Hematopoietic multipotent progenitor cell treated with erythropoietin and hydrocortisone succinate and interleukin-3 and kit ligand, for 17 days (in vitro differentiated cells): Measurements from ENCODE around the gene SDK1.

Source experiments
- DNase-seq: peaks from one replicate; pipeline ENCODE4 v3.0.0-alpha.2; 2015; ENCODE audit warnings: low spot score

SDK1 gene

GRCh38 chr7:3591219-3591618, 290.2 kb downstream of the SDK1 start:
- DNase-seq: no peak

- no peak for DNase-seq
Measured at GRCh38 chr7:3591944-3592343, 290.9 kb downstream of the SDK1 start.

- DNase-seq: no peak
Measured at GRCh38 chr7:3592401-3593134, 291.5 kb downstream of the SDK1 start.

DNA sequence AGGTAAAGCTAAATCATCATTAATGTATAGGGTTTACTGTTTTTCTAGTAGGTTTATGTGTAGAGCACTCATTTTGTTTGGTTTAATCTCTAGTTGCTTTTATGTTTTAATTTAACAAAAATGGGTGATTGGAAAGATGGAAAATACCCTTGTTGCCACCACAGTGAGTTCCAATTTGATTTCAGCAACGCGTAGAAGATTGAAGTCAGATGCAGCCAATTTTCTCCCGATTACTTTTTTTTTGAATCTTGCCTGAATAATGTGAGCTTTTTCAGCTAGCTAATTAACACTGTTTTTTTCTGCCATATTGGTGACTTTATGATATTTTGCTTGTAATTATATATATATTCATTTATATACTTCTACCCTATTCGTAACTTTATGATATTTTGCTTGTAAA, 293.8 kb downstream of the SDK1 start:
- no peak for DNase-seq

- DNase-seq: no peak
Measured at GRCh38 chr7:3598854-3599253, 297.8 kb downstream of the SDK1 start.

DNA sequence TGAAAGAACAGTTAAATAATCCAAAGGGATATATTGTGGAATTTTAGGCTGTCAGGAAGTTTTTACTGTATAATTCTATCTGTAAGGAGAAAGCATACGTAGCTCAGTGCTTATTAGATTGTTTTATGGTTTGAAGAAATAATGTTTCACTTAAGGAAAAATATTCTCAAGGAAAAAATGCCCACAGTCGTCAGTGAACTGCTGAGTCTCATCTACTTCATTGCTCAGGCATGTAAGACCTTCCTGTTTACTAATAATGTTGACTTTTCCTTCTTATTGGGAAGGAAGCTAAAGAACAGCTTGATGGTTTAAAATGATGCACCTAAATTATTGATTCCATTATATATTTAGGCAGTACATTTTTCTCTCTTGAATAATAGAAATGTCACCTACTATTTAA, 304.2 kb downstream of the SDK1 start:
- DNase-seq: no peak

- no peak for DNase-seq
Measured at GRCh38 chr7:3606436-3606835, 305.4 kb downstream of the SDK1 start.

DNA sequence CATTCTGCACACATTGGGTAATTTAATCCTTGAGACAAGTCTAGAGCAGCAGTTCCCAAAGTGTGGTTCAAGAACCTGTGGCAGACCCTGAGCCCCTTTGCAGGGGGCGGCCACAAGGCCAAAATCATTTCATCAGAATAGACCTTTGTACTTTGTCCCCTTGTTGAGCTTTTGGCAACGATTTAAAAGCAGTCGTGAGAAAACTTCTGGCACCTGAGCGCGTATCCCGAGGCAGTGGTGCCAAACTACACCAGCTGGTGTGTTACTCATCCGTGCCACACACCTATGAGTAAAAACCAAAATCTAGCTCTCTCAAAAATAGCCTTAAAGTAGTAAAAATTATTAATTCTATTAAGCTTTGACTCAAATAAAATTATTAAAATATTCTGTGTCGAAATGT, 306.8 kb downstream of the SDK1 start:
- DNase-seq: no peak

- no peak for DNase-seq
Measured at GRCh38 chr7:3616306-3616705, 315.3 kb downstream of the SDK1 start.

DNA sequence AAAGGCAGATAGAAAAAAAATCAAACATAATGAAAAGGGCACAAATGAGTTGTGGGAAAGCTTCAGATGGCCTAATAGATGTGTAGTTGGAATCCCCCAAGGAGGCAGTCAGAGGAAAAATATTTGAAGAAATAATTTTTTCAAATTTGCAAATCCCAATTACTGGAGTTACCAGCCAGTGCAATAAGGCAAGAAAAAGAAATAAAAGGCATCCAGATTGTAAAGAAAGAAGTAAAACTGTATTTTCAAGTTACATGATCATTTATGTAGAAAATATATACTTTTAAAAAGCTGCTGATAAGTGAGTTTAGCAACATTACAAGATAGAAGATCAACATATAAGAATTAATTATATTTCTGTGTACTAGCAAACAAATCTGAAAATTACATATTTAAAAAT, 329.0 kb downstream of the SDK1 start:
- DNase-seq: no peak

DNA sequence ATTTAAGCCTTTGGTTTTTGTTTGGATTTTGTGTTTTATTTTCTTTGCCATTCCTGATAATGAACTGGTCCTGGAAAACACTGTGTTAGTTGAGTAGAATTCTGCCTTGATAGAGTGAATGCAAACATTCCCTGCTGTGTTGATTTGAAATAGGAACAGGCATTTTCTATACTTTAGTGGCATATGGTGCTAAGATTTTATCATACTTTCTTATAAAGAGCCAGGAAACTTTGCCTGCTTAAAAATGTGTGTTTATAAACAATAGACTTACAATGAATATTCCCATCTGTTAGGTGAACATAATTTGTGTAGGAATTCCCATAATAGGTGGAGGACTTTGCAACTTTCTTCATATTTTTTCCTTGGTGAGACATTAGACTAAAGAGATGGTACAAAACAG, 333.3 kb downstream of the SDK1 start:
- DNase-seq: no peak

DNA sequence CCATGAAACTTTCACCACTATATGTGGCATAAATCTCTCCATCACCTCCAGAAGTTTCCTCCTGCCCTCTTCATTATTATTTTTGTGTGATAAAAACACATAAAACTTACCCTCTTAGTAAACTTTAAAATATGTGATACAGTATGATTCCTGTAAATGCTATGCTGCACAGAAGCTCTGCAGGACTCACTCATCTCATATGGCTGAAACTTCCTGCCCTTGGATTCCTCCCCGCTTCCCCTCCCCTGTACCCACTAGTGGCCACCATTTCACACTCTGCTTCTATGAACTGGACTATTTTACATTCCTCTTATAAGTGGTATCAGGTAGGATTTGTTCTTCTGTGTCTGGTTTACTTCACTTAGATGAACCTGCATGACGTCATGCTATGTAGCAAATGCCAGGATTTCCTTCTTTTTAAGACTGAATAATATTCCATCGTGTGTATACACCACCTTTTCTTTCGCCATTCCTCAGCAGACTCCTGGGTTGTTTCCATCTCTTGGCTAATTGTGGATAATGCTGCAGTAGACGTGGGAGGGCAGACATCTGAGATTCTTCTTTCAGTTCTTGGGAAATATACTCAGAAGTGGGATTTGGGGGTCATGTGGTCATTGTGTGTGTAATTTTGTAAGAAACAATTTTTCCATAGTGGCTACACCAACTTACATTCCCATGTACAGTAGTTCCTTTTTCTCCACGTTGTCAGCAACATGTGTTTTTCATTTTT, 335.2 kb downstream of the SDK1 start:
- DNase-seq: no peak

DNA sequence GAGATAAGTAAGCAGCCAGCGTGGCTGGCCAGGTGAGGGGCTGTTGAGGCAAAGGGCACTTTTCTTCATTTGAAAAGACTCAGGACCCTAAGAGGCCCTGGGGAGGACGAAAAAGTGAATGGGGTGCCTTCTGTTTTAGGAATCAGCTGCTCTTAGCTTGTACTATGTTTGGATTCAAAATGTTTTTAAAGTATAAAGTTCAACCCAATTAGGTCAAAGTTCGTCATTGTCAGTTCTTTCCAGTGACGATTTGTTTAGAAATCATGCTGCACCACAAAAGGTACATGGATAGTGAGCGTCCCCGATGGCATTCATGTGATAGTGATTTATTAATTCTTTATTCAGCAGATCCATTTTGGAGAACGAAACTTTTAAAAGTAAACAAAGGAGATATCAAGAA, 338.2 kb downstream of the SDK1 start:
- no peak for DNase-seq

- DNase-seq: no peak
Measured at GRCh38 chr7:3641582-3641981, 340.5 kb downstream of the SDK1 start.

- no peak for DNase-seq
Measured at GRCh38 chr7:3643091-3643490, 342.0 kb downstream of the SDK1 start.

GRCh38 chr7:3648276-3648675, 347.2 kb downstream of the SDK1 start:
- no peak for DNase-seq

- no peak for DNase-seq
Measured at GRCh38 chr7:3649250-3649649, 348.2 kb downstream of the SDK1 start.

DNA sequence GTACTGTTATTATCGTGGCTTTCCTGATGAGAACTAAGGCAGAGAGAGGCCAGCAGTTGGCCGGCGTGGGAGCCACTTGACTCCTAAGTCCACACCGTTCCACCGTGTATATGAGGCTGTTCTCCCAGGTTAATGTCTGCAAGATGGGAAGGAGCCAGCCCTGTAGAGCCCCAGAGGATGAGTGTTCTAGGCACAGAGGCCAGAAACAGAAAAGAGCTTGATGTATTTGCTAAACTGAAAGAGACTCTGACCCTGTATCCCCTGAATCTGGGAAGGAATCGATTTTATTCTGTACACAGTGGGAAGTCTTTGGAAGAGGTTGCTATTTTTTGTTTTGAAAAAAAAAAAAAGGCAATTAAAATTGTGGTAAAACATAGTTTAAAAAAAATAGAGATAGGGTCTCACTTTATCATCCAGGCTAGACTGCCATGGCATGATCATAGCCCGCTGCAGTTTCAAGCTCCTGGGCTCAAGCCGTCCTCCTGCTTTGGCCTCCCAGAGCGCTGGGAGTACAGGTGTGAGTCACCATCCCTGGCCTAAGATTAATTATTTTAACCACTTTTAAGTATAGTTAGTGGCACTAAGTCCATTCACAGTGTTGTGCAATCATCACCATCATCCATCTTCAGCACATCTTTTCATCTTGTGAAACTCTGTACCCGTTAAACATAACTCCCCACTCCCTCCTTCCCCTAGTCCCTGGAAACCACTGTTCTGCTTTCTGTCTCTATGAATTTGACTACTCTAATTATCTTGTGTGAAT, 348.8 kb downstream of the SDK1 start:
- DNase-seq: no peak

GRCh38 chr7:3650844-3651243, 349.8 kb downstream of the SDK1 start:
- no peak for DNase-seq

GRCh38 chr7:3655635-3656034, 354.6 kb downstream of the SDK1 start:
- DNase-seq: no peak

GRCh38 chr7:3657206-3657605, 356.2 kb downstream of the SDK1 start:
- no peak for DNase-seq

GRCh38 chr7:3668743-3669142, 367.7 kb downstream of the SDK1 start:
- DNase-seq: no peak

DNA sequence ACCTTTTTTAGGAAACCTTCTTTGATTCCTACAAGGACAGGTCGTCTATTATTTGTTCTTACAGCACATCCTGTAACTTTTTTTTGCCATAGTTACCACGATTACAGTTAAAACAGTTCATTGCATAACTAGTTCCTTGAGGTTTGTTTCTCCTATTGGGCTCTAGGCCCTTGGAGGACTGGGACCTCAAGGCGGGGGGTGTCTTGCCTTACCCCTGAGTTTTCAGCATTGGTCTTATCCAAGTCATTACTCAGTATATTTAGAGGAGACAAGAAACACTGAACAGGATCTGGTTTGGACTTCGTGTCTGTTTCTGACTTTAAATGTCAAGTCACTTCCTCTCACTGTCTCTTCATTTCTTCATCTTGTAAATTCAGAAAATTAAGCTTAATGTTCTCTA, 369.8 kb downstream of the SDK1 start:
- no peak for DNase-seq
